ENCODE results near the gene CERS6.

DNA sequence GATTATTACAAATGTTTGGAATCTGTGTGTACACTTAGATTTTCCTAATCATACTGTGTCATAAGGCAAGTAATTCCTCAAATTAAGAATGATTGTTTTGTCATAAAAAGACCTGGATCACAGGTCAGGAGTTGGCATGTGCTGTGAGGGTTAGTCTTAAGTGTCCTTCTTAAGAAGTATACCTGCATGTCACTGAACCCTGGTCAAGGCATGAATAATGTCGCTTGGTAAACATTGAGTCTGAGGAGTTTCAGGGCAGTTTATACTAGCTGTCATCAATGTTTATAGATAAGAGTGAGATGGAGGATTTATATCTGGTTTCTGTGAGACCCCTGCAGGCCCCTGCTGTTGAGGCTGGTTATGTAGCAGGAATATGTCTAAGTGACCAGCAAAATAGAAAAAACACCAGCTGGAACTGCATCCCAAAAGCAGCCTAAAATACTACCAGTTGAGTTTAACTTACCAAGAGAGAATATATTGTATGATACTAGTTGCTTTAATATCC is 234.4 kb downstream of the CERS6 start:
- TF ChIP-seq POLR2AphosphoS5 (IDR thresholded peaks at IDR 0.05): no peak
- no peak for TF ChIP-seq EZH2 (IDR thresholded peaks at IDR 0.05; ENCODE audit: borderline replicate concordance, insufficient read depth, low read length, poor library complexity, severe bottlenecking)
- TF ChIP-seq, protein P1, sequence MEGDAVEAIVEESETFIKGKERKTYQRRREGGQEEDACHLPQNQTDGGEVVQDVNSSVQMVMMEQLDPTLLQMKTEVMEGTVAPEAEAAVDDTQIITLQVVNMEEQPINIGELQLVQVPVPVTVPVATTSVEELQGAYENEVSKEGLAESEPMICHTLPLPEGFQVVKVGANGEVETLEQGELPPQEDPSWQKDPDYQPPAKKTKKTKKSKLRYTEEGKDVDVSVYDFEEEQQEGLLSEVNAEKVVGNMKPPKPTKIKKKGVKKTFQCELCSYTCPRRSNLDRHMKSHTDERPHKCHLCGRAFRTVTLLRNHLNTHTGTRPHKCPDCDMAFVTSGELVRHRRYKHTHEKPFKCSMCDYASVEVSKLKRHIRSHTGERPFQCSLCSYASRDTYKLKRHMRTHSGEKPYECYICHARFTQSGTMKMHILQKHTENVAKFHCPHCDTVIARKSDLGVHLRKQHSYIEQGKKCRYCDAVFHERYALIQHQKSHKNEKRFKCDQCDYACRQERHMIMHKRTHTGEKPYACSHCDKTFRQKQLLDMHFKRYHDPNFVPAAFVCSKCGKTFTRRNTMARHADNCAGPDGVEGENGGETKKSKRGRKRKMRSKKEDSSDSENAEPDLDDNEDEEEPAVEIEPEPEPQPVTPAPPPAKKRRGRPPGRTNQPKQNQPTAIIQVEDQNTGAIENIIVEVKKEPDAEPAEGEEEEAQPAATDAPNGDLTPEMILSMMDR (IDR thresholded peaks at IDR 0.05; ENCODE audit: poor library complexity, severe bottlenecking): no peak
- TF ChIP-seq SMC3 (conservative IDR thresholded peaks at IDR 0.05; ENCODE audit: poor library complexity): no peak
- TF ChIP-seq, protein P2, sequence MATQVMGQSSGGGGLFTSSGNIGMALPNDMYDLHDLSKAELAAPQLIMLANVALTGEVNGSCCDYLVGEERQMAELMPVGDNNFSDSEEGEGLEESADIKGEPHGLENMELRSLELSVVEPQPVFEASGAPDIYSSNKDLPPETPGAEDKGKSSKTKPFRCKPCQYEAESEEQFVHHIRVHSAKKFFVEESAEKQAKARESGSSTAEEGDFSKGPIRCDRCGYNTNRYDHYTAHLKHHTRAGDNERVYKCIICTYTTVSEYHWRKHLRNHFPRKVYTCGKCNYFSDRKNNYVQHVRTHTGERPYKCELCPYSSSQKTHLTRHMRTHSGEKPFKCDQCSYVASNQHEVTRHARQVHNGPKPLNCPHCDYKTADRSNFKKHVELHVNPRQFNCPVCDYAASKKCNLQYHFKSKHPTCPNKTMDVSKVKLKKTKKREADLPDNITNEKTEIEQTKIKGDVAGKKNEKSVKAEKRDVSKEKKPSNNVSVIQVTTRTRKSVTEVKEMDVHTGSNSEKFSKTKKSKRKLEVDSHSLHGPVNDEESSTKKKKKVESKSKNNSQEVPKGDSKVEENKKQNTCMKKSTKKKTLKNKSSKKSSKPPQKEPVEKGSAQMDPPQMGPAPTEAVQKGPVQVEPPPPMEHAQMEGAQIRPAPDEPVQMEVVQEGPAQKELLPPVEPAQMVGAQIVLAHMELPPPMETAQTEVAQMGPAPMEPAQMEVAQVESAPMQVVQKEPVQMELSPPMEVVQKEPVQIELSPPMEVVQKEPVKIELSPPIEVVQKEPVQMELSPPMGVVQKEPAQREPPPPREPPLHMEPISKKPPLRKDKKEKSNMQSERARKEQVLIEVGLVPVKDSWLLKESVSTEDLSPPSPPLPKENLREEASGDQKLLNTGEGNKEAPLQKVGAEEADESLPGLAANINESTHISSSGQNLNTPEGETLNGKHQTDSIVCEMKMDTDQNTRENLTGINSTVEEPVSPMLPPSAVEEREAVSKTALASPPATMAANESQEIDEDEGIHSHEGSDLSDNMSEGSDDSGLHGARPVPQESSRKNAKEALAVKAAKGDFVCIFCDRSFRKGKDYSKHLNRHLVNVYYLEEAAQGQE (IDR thresholded peaks at IDR 0.05; ENCODE audit: borderline replicate concordance): no peak
